ENCODE data around the gene TLE2. TPM values are rescaled to one million over a fixed set of nuclear protein-coding genes. Genes with fewer than 3 reads are reported as not detected.
A peak's percentile ranks its signal among the peaks of the same experiment; 100 is the strongest.

The TLE2 gene
- total and polyA plus RNA-seq, 2 donors from 2014 or later: 28.2 to 76.6 TPM

DNA sequence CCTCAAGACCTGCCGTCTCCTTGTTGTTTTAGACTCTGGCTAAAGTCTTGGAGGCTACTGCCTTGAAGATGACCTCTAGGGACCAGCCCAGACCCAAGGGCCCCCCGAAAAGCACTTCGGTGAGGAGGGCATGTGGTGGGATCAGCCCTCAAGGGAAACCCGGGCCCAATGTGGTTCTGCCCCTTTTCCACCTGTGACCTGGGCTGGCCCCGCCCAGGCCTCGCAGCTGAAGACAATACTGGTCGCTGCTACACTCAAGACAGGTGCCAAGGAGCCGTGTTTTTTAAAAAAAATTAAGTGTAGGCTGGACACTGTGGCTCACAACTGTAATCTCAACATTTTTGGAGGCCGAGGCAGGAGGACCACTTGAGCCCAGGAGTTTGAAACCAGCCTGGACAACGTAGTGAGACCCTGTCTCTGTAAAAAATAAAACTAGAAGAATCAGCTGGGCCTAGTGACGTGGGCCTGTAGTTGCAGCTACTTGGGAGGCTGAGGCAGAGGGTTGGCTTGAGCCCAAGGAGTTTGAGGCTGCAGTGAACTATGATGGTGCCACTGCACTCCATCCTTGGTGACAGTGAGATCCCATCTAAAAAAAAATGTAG, 50.8 kb downstream of the TLE2 start:
- H3K9me3 ChIP-seq (ENCODE audit: control insufficient read depth in 2 of 3, insufficient read depth in 1 of 3, low read length in 3 of 3): no peaks in the 10 kb centered on the region
- no peak overlapping the region for H3K27ac ChIP-seq (ENCODE audit: low read depth in 2 of 2, low read length in 2 of 2)
- FAIRE-seq: no peak
- TF ChIP-seq, protein P1, sequence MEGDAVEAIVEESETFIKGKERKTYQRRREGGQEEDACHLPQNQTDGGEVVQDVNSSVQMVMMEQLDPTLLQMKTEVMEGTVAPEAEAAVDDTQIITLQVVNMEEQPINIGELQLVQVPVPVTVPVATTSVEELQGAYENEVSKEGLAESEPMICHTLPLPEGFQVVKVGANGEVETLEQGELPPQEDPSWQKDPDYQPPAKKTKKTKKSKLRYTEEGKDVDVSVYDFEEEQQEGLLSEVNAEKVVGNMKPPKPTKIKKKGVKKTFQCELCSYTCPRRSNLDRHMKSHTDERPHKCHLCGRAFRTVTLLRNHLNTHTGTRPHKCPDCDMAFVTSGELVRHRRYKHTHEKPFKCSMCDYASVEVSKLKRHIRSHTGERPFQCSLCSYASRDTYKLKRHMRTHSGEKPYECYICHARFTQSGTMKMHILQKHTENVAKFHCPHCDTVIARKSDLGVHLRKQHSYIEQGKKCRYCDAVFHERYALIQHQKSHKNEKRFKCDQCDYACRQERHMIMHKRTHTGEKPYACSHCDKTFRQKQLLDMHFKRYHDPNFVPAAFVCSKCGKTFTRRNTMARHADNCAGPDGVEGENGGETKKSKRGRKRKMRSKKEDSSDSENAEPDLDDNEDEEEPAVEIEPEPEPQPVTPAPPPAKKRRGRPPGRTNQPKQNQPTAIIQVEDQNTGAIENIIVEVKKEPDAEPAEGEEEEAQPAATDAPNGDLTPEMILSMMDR (IDR thresholded peaks at IDR 0.05; ENCODE audit: borderline replicate concordance, extremely low read depth, insufficient read depth): no peak
- no peak overlapping the region for H3K4me3 ChIP-seq (ENCODE audit: low read length in 3 of 3)
- intact Hi-C loops (cut with DNase I): no loop called here
- DNase-seq: no peak
- H3K9ac ChIP-seq (ENCODE audit: low read length in 3 of 3): no peak overlapping the region
- peaks cover 2 to 16% (median 12%) of the 10 kb centered on the region in 3 donors for H3K4me1 ChIP-seq (ENCODE audit: control insufficient read depth in 2 of 3, insufficient read depth in 2 of 3, low read depth in 1 of 3, low read length in 3 of 3)
- H3K36me3 ChIP-seq (ENCODE audit: control insufficient read depth in 2 of 3, insufficient read depth in 3 of 3, low read length in 3 of 3): no peaks in the 10 kb centered on the region
- H3K27me3 ChIP-seq (ENCODE audit: control insufficient read depth, insufficient read depth, low read length): no peaks in the 10 kb centered on the region

DNA sequence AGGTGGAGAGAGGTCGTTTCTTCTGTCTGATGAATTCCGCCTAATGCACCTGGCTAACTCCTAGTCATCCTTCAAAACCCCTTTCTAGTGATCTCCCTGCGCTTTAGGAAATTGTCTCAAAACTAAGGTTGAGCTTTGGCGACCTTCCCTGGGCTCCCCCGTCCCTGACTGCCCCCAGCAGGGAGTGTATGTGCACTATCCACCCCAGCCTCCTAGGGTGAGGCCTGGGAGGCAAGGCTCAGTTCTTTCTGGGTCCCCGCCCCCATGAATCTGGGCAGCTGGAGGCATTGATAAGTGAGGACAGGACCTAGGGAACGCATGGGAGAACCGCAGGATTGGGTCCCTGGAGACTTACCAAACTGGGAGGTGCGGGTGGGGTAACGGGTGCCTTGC, 51.3 kb downstream of the TLE2 start:
- TF ChIP-seq, protein P1 (IDR thresholded peaks at IDR 0.05; ENCODE audit: borderline replicate concordance, extremely low read depth, insufficient read depth): no peak
- peaks cover 2 to 11% (median 8%) of the 10 kb centered on the region in 3 donors for H3K4me1 ChIP-seq (ENCODE audit: control insufficient read depth in 2 of 3, insufficient read depth in 2 of 3, low read depth in 1 of 3, low read length in 3 of 3)
- H3K27me3 ChIP-seq (ENCODE audit: control insufficient read depth, insufficient read depth, low read length): no peaks in the 10 kb centered on the region
- no peaks in the 10 kb centered on the region for H3K36me3 ChIP-seq (ENCODE audit: control insufficient read depth in 2 of 3, insufficient read depth in 3 of 3, low read length in 3 of 3)
- DNase-seq (peak in 1 of 5 donors; percentile 73), FAIRE-seq (no peak)
- H3K4me3 ChIP-seq (ENCODE audit: low read length in 3 of 3): no peak overlapping the region
- intact Hi-C loops (cut with DNase I): no loop called here
- H3K9ac ChIP-seq (ENCODE audit: low read length in 3 of 3): no peak overlapping the region
- H3K27ac ChIP-seq (ENCODE audit: low read depth in 2 of 2, low read length in 2 of 2): peak overlapping the region in 1 of 2 donors; percentile 43
- no peaks in the 10 kb centered on the region for H3K9me3 ChIP-seq (ENCODE audit: control insufficient read depth in 2 of 3, insufficient read depth in 1 of 3, low read length in 3 of 3)

DNA sequence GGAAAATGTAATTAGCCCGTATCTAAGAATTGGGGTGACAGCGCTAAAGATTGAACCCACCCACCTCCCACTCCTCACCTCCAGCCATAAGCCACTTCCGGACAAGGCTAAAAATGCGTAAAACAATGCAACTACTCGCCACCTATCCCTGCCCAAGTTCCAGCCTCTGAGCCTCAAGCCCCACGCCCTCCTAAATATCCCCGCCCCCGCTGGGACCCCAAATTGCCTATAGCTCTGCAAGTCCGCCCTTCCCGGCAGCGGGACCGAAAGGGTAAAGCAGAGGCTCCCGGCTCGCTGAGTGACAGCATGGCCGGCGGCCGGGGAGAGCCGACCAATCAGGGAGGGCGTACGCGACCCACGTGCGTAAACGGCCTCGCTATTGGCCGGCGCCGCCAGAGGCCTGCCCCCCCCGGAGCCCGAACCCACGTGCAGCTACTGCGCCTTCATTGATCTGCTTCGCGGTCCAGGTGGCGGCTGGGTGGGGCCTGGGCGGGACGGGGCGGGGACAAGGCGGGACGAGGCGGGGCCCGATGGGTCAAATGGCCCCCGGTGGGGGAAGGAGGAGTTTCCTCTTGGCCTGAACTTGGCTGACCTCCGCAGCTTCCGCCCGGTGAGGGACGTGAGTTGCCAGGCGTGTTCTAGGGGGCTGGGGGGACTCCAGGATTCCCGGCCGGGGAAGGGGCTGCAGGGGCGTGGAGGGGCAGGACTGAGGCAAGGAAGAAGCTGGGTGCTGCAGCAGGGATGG, 51.9 kb downstream of the TLE2 start, which contains the start of gene TLE6:
TSS of gene TLE6 (plus strand) at position 564 of the 745 bp plus-strand sequence. CDS start 670 bp downstream, outside the sequence.
- no peak for FAIRE-seq
- H3K4me3 ChIP-seq (ENCODE audit: low read length in 3 of 3): peak within 1 kb of the TSS; percentile 48 to 81 (median 75)
- intact Hi-C loops (cut with DNase I): no loop called here

More for the DNA sequence above, 51.9 kb downstream of the TLE2 start, which contains the start of gene TLE6:
- peak; percentile 97 to 99 (median 98) for DNase-seq
- Histone ChIP-seq H3K27ac (ENCODE audit: low read depth in 2 of 2, low read length in 2 of 2) (peak within 1 kb of the TSS; percentile 16 to 43), H3K36me3 (ENCODE audit: control insufficient read depth in 2 of 3, insufficient read depth in 3 of 3, low read length in 3 of 3) (no peaks in the 10 kb centered on the region), H3K27me3 (ENCODE audit: control insufficient read depth, insufficient read depth, low read length) (no peaks in the 10 kb centered on the region), H3K9ac (ENCODE audit: low read length in 3 of 3) (peak within 1 kb of the TSS; percentile 36 to 63 (median 46)), H3K4me1 (ENCODE audit: control insufficient read depth in 2 of 3, insufficient read depth in 2 of 3, low read depth in 1 of 3, low read length in 3 of 3) (peaks cover 2 to 8% (median 5%) of the 10 kb centered on the region in 3 donors), H3K9me3 (ENCODE audit: control insufficient read depth in 2 of 3, insufficient read depth in 1 of 3, low read length in 3 of 3) (no peaks in the 10 kb centered on the region)
- TF ChIP-seq, protein P1 (IDR thresholded peaks at IDR 0.05; ENCODE audit: borderline replicate concordance, extremely low read depth, insufficient read depth): no peak
